GM12878 (cell line): ENCODE measurements around the gene RNF25. TPM values are rescaled to one million over a fixed set of nuclear protein-coding genes. Genes with fewer than 3 reads are reported as not detected.

Experiments
- CTCF ChIP-seq, 3 experiments: IDR thresholded peaks in 2 of 3; conservative IDR thresholded peaks in 1 of 3; 2 replicates each; pipeline ENCODE4 v1.5.1; 2011; ENCODE audit warnings: low read depth in 3 of 3, low read length in 3 of 3, mild to moderate bottlenecking in 3 of 3, control low read depth in 2 of 3, moderate library complexity in 2 of 3, inconsistent platforms in 1 of 3, mixed read lengths in 1 of 3; ENCODE audit not compliant: control insufficient read depth in 2 of 3, insufficient read depth in 1 of 3; ENCODE audit errors: extremely low read depth in 1 of 3
- E2F8 ChIP-seq: fragments of 450-650 bp; IDR thresholded peaks from 2 replicates; pipeline ENCODE4 v1.6.1; 2018; ENCODE audit warnings: mild to moderate bottlenecking, low read depth, moderate library complexity; ENCODE audit not compliant: partially characterized antibody
- HDAC6 ChIP-seq: fragments of 200-600 bp; sonication (generic); IDR thresholded peaks from one replicate; pipeline ENCODE4 v1.8.0; 2017; ENCODE audit warnings: antibody characterized with exemption; ENCODE audit not compliant: unreplicated experiment
- HDGF ChIP-seq: fragments of 450-650 bp; IDR thresholded peaks from 2 replicates; pipeline ENCODE4 v1.6.1; 2016; ENCODE audit warnings: antibody characterized with exemption
- IRF3 ChIP-seq: fragments of 450-650 bp; IDR thresholded peaks from 2 replicates; pipeline ENCODE4 v1.6.1; 2014; ENCODE audit warnings: mild to moderate bottlenecking
- MEF2A ChIP-seq: IDR thresholded peaks from 2 replicates; pipeline ENCODE4 v1.6.1; 2011; ENCODE audit warnings: low read depth, mild to moderate bottlenecking, low read length, moderate library complexity; ENCODE audit not compliant: insufficient read depth
- MTA2 ChIP-seq: fragments of 450-650 bp; IDR thresholded peaks from 2 replicates; pipeline ENCODE4 v1.6.1; 2016; ENCODE audit warnings: low read depth, mild to moderate bottlenecking, moderate library complexity
- NR2C1 ChIP-seq: fragments of 450-650 bp; IDR thresholded peaks from 2 replicates; pipeline ENCODE4 v1.6.1; 2017; ENCODE audit warnings: antibody characterized with exemption, mild to moderate bottlenecking, moderate library complexity
- NR2C2 ChIP-seq: IDR thresholded peaks from 2 replicates; pipeline ENCODE4 v1.6.1; 2011; ENCODE audit warnings: borderline replicate concordance, low read depth; ENCODE audit not compliant: control insufficient read depth, insufficient read length
- PML ChIP-seq: IDR thresholded peaks from 2 replicates; pipeline ENCODE4 v1.6.1; 2012; ENCODE audit warnings: low read length, inconsistent platforms
- RBBP5 ChIP-seq: fragments of 200-600 bp; sonication (generic); conservative IDR thresholded peaks from 2 replicates; pipeline ENCODE4 v1.6.1; 2016
- RCOR1 ChIP-seq: conservative IDR thresholded peaks from 2 replicates; pipeline ENCODE4 v1.6.1; 2012; ENCODE audit warnings: low read depth, low read length, improper control_type of control experiment
- RFX5 ChIP-seq: IDR thresholded peaks from 2 replicates; pipeline ENCODE4 v1.6.1; 2011; ENCODE audit warnings: low read depth, low read length, improper control_type of control experiment
- SMARCA5 ChIP-seq: fragments of 450-650 bp; IDR thresholded peaks from 2 replicates; pipeline ENCODE4 v1.6.1; 2017; ENCODE audit warnings: mild to moderate bottlenecking
- SP1 ChIP-seq: IDR thresholded peaks from one replicate; pipeline ENCODE4 v1.6.1; 2011; ENCODE audit warnings: low read depth, low read length
- SREBF2 ChIP-seq: IDR thresholded peaks from 2 replicates; pipeline ENCODE4 v1.6.1; 2012; ENCODE audit warnings: mild to moderate bottlenecking, low read length
- TBL1XR1 ChIP-seq: IDR thresholded peaks from 2 replicates; pipeline ENCODE4 v1.6.1; 2012; ENCODE audit warnings: low read depth, low read length, improper control_type of control experiment
- YBX1 ChIP-seq: fragments of 450-650 bp; IDR thresholded peaks from 2 replicates; pipeline ENCODE4 v1.6.1; 2016; ENCODE audit warnings: antibody characterized with exemption
- ZBED1 ChIP-seq: IDR thresholded peaks from 2 replicates; pipeline ENCODE4 v1.6.1; 2016; ENCODE audit warnings: borderline replicate concordance
- ZNF217 ChIP-seq: fragments of 450-650 bp; IDR thresholded peaks from 2 replicates; pipeline ENCODE4 v1.6.1; 2017; ENCODE audit warnings: antibody characterized with exemption, mild to moderate bottlenecking
- polyA plus RNA-seq, 11 experiments: library from polyadenylated mRNA; depleted of rRNA in 4 of 11; unstranded in 6 of 11; stranded (reverse) in 5 of 11; fragments of >200 nt; fragmentation: Nextera tagmentation in 4 of 11; fragmentation: Illumina TruSeq in 1 of 11; extraction: Ambion mirVana in 4 of 11; extraction: Trizol in 1 of 11; gene quantifications; 1 replicate in 1 of 11; 2 replicates in 10 of 11; pipeline versions ENCODE4 v1.2.1 to v1.2.3, GENCODE V29; 2011 to 2016; ENCODE audit warnings: inconsistent platforms in 2 of 11, missing spikeins in 2 of 11, low read depth in 1 of 11
- total RNA-seq, 4 experiments: library from RNA; depleted of rRNA in 3 of 4; stranded (reverse); fragments of >200 nt in 3 of 4; fragmentation: Illumina TruSeq in 1 of 4; extraction: Trizol in 1 of 4; gene quantifications; 2 replicates each; pipeline versions ENCODE4 v1.2.1 to v1.2.3, GENCODE V29; 2013 to 2021
- TF ChIP-seq, protein P1 (sequence below): fragments of 450-650 bp; IDR thresholded peaks from 2 replicates; pipeline ENCODE4 v1.6.1; 2017; ENCODE audit warnings: antibody characterized with exemption, mild to moderate bottlenecking, moderate library complexity
- TF ChIP-seq, protein P2 (sequence below): IDR thresholded peaks from 2 replicates; pipeline ENCODE4 v1.6.1; 2011; ENCODE audit warnings: low read depth, mild to moderate bottlenecking, low read length, moderate library complexity, borderline replicate concordance; ENCODE audit errors: extremely low read depth

Gene RNF25
- total and polyA plus RNA-seq, 10 of the 15 experiments (the other 5 are each of a cell fraction or from before 2014, with no cell fraction given), result 1.3 to 70.4 (median 28.4) TPM

DNA sequence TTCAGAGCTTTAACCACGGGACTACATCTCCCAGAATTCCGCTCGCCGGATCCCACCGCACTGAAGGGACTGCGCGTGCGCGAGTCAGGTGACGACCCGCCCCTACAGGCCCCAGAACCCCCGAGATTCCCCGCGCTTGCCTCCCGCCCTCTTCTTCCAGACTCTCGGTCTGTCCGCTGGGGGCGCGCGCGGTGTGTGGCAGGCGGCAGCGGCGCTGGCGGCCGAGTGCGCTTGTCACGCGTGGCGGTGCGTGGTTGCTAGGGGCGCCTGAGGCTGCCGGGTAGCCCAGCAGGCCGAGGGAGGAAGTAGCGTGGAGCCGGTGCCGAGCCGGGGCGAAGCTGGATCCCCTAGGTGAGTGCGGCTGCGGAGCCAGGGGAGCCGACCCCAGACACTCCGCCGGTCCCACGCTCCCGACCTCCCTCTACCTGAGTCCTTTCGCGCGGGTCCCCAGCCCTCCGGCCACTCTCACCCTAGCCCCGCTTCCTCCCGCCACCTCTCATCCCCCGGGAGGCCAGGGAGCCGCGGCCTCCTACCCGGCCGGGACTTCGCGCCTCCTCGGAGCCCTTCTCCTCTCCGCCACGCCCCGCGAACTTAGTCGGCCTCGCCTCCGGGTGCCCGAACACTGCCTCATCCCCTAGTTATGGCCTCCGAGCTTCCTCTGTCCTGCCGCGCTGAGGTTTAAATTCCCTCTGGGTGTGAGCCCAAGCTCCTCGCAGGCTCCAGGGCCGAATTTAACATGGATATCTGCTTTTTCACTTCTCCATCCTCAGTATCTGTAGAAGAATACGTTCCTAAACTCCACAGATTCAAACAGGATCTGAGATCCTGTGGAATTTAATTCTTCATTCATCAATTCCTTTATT is 39.1 kb upstream of the RNF25 start, which contains the start of gene TTLL4 (continued):
- TF ChIP-seq CTCF (IDR thresholded peaks at IDR 0.05 in 2 of 3, conservative IDR thresholded peaks at IDR 0.05 in 1 of 3; ENCODE audit: control insufficient read depth in 2 of 3, extremely low read depth in 1 of 3, insufficient read depth in 1 of 3, low read depth in 3 of 3, low read length in 3 of 3) (peak; percentile 81 to 95 (median 87)), TBL1XR1 (peak; percentile 48; the same call in 1 of the 2 replicates), ZBED1 (no peak), HDAC6 (no peak), SP1 (peak; percentile 62), E2F8 (no peak), PML (no peak), RCOR1 (no peak), SREBF2 (no peak), MTA2 (no peak), ZNF217 (no peak), YBX1 (no peak), MEF2A (no peak), HDGF (peak; percentile 69; the same call in 1 of the 2 replicates), NR2C2 (no peak), IRF3 (no peak), RBBP5 (no peak), NR2C1 (no peak), RFX5 (peak; percentile 76; the same call in 1 of the 2 replicates), SMARCA5 (peak; percentile 78; the same call in 1 of the 2 replicates)
- TF ChIP-seq, protein P1, sequence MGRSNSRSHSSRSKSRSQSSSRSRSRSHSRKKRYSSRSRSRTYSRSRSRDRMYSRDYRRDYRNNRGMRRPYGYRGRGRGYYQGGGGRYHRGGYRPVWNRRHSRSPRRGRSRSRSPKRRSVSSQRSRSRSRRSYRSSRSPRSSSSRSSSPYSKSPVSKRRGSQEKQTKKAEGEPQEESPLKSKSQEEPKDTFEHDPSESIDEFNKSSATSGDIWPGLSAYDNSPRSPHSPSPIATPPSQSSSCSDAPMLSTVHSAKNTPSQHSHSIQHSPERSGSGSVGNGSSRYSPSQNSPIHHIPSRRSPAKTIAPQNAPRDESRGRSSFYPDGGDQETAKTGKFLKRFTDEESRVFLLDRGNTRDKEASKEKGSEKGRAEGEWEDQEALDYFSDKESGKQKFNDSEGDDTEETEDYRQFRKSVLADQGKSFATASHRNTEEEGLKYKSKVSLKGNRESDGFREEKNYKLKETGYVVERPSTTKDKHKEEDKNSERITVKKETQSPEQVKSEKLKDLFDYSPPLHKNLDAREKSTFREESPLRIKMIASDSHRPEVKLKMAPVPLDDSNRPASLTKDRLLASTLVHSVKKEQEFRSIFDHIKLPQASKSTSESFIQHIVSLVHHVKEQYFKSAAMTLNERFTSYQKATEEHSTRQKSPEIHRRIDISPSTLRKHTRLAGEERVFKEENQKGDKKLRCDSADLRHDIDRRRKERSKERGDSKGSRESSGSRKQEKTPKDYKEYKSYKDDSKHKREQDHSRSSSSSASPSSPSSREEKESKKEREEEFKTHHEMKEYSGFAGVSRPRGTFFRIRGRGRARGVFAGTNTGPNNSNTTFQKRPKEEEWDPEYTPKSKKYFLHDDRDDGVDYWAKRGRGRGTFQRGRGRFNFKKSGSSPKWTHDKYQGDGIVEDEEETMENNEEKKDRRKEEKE, result no peak
- TF ChIP-seq, protein P2, sequence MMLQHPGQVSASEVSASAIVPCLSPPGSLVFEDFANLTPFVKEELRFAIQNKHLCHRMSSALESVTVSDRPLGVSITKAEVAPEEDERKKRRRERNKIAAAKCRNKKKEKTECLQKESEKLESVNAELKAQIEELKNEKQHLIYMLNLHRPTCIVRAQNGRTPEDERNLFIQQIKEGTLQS, result peak; percentile 76; the same call in 1 of the 2 replicates
